Kidney epithelial cell (primary cell): ENCODE results near the gene KCP. TPM values are rescaled to one million over a fixed set of nuclear protein-coding genes. Genes with fewer than 3 reads are reported as not detected.

Experiments
- DNase-seq: peaks from one replicate; pipeline ENCODE4 v3.0.0-alpha.2; 2010; ENCODE audit warnings: low read depth
- H3K27me3 ChIP-seq: 2 replicates; pipeline ENCODE4 v1.6.0; 2011; ENCODE audit warnings: low read length; ENCODE audit not compliant: control insufficient read depth, insufficient read depth
- H3K36me3 ChIP-seq: 2 replicates; pipeline ENCODE4 v1.5.1; 2011; ENCODE audit warnings: low read length; ENCODE audit not compliant: control insufficient read depth, insufficient read depth
- H3K4me3 ChIP-seq: 2 replicates; pipeline ENCODE4 v1.5.1; 2011; ENCODE audit warnings: low read depth, mild to moderate bottlenecking, control low read depth, low read length
- total RNA-seq: library from RNA; depleted of rRNA; stranded (reverse); fragments of >200 nt; gene quantifications from 2 replicates; pipeline ENCODE4 v1.2.3, GENCODE V29; 2015
- TF ChIP-seq, protein P1 (sequence below): IDR thresholded peaks from 2 replicates; pipeline ENCODE4 v1.5.1; 2011; ENCODE audit warnings: mild to moderate bottlenecking, moderate library complexity, low read length, control low read depth, inconsistent platforms; ENCODE audit not compliant: insufficient read depth, poor library complexity, severe bottlenecking

Gene KCP
- total RNA-seq, 1 donor from 2014 or later: 1.3 TPM

DNA sequence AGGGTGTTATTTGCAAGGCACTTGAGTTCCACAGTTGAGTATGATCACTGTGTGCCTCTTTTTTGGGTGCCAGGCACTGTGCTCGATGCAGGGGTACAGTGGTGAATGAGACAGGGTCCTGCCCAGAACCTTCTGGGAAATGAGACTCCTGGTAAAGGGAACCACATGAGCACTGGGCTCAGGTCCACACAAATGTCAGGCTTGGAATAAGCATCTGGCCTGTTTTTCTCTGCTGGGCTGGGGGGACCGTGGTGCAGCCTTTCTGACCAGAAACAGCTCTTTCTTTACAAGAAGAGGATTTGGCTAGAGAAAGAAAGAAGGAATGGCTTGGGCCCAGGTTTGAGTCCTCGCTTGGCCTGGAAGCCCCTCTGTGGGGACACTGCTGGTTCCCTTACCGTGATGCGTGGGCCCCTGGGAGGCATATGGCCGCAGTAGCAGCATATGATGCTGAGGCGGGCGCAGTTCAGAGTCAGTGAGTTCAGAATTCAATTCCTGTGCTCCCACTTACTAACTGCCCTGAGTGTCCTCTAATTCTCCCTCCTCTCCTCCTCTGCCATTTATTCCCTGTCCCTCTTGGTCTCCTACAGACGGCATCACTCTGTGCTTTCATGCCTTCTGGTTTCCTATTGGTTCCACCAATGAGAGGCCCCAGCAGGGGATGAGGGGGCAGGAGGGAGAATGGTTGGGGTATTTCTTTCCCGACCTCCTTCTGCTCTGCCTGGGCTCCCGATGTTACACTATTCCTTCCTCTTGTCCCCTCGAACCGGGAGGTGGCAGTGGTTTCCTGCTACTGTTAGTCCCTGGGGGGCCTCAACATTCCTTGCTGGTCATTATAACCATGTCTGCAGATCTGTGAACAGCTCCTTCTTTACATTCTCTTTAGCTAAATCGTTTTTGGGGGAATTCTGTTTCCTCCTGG is 9.6 kb upstream of the KCP start:
- no peak for DNase-seq
- Histone ChIP-seq H3K27me3 (peaks cover 54% of the 10 kb centered on the region), H3K36me3 (no peaks in the 10 kb centered on the region), H3K4me3 (no peak overlapping the region)
- TF ChIP-seq, protein P1, sequence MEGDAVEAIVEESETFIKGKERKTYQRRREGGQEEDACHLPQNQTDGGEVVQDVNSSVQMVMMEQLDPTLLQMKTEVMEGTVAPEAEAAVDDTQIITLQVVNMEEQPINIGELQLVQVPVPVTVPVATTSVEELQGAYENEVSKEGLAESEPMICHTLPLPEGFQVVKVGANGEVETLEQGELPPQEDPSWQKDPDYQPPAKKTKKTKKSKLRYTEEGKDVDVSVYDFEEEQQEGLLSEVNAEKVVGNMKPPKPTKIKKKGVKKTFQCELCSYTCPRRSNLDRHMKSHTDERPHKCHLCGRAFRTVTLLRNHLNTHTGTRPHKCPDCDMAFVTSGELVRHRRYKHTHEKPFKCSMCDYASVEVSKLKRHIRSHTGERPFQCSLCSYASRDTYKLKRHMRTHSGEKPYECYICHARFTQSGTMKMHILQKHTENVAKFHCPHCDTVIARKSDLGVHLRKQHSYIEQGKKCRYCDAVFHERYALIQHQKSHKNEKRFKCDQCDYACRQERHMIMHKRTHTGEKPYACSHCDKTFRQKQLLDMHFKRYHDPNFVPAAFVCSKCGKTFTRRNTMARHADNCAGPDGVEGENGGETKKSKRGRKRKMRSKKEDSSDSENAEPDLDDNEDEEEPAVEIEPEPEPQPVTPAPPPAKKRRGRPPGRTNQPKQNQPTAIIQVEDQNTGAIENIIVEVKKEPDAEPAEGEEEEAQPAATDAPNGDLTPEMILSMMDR: no peak

DNA sequence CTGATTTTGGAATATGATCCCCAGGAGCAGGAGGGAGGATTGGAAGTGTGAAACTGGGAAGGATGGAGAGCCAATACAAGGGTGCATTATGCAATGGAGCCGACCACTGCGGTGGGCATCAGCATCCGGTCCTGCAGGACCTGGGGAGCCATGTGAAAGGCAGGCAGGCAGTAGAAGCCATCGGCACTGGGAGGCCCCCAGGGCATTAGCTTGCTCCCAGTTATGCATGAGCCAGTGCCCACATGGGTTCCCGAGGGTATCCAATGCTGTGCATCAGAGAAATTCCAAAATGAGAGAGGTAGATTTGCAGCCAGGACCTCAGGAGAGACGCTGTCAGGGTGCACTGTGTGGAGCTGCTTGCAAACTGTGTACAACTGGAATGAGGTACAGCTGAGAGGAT is 8.7 kb upstream of the KCP start:
- Histone ChIP-seq H3K27me3 (peaks cover 63% of the 10 kb centered on the region), H3K4me3 (no peak overlapping the region), H3K36me3 (no peaks in the 10 kb centered on the region)
- DNase-seq: no peak
- TF ChIP-seq, protein P1: no peak

DNA sequence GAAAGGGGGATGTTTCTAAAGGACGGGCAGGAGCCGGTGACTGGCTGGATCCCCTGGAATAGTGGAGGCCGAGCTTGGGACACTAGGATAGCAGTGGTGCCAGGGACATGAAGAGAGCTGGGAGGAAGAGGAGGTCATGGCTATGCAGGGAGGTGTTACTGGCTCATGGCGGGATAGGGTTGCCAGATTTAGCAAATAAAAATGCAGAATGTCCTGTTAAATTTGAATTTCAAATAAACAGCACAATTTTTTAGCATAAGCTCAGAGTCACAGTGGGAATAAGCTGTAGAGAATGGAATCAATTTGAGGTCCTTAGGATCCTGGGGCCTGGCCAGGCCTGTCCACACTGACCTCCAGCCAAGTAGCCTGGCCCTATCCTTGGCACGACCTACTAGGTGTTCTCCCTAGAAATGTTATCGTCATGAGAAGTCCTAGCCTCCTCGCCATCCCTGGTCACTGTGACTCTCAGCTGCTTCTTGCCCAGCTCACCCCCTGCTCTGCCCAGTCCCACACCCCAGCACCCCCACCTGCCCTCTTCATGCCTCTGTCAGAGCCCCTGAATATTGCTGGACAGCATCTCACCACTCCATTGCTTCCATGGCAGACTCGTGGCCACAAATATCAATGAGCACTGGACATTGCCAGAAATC is 7.6 kb upstream of the KCP start:
- DNase-seq: no peak
- Histone ChIP-seq H3K4me3 (no peak overlapping the region), H3K27me3 (peaks cover 64% of the 10 kb centered on the region), H3K36me3 (no peaks in the 10 kb centered on the region)
- TF ChIP-seq, protein P1: no peak

DNA sequence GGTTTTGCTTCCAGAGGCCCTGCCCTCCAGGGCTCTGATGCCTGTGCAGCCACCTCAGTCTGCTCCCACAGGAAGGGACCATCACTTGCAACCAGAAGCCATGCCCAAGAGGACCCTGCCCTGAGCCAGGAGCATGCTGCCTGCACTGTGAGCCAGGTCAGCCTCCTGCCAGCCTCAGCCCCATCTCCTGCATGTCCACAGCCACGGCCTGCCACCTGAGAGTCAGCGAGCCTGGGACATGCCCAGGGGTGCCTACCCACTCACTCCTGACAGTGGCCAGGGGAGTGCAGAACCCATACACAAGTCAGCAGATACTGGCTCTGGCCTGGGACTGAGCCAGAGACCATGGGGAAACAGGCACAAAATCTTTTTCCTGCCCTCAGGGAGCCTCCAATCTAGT is 6.6 kb upstream of the KCP start:
- DNase-seq: no peak
- Histone ChIP-seq H3K27me3 (peaks cover 60% of the 10 kb centered on the region), H3K4me3 (no peak overlapping the region), H3K36me3 (no peaks in the 10 kb centered on the region)
- TF ChIP-seq, protein P1: no peak

DNA sequence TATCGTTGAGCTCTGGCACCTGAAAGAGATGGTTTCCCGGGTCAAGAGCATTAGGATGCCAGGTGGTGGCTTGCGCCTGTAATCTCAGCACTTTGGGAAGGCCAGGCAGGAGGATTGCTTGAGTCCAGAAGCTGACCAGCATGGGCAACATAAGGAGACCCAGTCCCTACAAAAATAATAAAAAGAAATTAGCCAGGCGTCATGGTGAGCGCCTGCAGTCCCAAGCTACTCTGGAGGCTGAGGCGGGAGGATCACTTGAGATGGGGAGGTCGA is 6.1 kb upstream of the KCP start:
- Histone ChIP-seq H3K36me3 (no peaks in the 10 kb centered on the region), H3K4me3 (no peak overlapping the region), H3K27me3 (peaks cover 55% of the 10 kb centered on the region)
- DNase-seq: no peak
- TF ChIP-seq, protein P1: no peak
